GM18498 (cell line): Measurements from ENCODE around the gene ACTR10.

Source experiments
- ATAC-seq: cut with Tn5 transposase; IDR thresholded peaks from one replicate; pipeline ENCODE4 v1.9.1; 2021; ENCODE audit warnings: mild to moderate bottlenecking, moderate library complexity; ENCODE audit not compliant: unreplicated experiment

Gene ACTR10

GRCh38 chr14:58278177-58278576 lies 78.2 kb downstream of the ACTR10 start:
- no peak for ATAC-seq

DNA sequence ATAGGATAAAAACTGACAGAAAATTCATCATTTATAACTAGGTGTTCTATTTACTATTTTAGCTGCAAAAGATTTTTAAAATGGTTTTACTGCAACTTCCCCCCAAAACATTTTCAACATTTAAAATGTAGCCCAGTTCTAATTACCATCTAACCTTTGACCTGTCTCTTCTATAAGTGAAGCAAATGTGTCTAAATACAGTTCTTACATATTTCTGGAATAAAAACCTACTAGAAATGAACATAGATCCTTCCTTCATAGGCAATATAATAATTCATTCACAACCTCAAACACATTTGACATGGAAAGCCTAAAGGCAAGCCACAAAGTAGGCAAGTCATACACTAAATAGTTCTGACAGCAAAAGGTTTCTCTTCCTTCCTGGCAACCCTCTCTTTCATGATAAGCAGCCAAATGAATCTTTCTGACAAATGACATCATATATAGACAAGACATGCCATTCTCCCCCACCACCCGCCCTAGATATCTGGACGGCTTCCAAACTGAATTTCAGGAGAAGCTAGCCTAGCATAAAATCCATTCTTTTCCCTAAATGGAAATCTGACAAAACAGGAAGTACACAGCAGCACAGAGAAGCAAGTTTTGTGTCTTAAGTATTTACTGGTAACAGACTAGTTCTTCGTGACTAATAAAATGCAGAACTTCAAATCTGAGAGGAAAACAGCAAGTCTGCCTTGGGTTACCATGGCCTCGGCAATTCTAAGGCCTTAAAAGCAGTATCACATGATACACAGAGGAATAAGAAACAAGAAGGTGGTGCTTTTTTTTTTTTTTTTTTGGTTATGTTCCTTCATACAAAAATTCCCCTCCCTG lies 81.2 kb downstream of the ACTR10 start:
- ATAC-seq: peak; percentile 65

DNA sequence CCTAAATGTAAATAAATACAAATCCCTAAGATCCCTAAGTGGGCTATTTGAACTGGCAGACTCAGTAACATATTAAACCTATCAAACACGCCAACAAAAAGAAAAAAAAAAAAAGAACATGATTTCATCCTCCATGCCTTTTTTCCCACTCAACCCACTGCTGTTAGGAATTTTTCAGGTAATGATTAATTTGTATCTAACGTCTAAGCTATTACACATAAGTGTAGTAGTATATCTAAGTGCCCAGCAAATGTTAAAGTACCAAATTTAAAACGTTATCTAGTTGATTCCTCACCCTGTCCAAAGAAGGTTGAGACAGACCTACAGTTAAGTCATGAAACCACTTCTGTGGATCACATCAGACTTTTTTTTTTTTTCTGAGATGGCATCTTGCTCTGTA lies 82.0 kb downstream of the ACTR10 start:
- ATAC-seq: no peak

DNA sequence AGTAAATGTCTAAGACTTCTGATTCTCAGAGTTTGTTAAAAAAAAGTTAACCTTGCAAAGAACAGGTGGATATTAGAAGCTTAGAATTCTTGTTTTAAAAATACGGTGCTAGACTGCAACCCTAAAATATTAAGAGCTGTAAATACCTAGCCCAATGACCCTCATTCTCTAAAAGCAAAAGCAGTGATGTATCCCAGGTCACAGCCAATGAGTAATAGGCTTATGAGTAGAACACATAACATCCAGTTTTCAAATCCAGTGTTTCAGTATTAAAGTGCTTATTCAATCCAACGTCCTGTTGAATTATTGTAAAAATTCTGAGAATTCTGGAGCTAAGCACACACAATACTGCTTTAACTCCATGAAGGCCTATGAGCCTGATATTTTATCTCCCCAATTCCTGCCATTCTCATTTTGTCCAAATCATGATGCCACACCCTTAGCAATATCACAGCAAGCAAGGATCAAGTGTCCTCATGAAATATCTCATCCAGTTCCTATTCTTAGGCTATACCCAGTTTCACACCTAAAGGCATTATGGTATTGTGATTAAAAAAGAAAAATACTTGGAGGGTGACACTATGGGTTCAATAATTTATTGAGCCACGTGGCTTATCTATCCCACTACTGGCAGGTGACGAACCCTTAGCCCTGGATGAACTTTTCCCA lies 83.1 kb downstream of the ACTR10 start:
- ATAC-seq: no peak

DNA sequence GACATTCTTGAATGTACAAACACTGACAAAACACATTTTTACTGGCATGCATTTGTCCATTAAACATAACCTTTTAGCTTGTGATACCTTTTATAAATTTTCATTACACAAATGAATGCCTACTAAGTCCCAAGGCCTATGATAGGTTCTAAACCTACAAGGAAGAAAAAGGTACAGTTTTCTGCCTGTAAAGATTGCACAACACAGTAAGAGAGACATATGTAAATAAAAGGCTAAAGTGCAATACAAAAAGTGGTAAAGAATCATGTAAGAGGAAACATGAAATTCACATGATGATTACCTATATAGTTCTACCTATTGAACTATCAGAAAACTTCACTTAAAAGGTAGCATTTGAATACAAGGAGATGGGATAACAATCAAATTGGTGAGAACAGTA lies 83.8 kb downstream of the ACTR10 start:
- ATAC-seq: no peak

DNA sequence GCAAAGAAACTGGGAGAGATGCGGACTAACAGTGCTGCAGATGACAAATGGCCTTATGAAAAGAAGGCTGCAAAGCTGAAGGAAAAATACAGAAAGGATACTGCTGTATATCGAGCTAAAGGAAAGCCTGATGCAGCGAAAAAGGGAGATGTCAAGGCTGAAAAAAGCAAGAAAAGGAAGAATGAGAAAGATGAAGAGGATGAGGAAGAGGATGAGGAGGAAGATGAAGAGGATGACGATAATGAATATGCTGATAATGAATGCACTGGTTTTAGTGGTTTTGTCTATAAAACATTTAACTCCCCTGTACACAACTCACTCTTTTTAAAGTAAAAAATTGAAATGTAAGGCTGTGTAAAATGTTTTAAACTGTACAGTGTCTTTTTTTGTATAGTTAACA lies 85.2 kb downstream of the ACTR10 start:
- no peak for ATAC-seq
